Retinal pigment epithelial cell (primary cell): ENCODE results near the gene D2HGDH.
A peak's percentile ranks its signal among the peaks of the same experiment; 100 is the strongest.
"Not testable (repeated sequence)": the region's sequence is repeated elsewhere in the genome, so short reads cannot be mapped to it uniquely, and the experiment has no call there.

Source experiments
- DNase-seq: peaks from one replicate; pipeline ENCODE4 v3.0.0-alpha.2; 2010; ENCODE audit warnings: low read depth
- H3K4me3 ChIP-seq: 2 replicates; pipeline ENCODE4 v1.5.1; 2011; ENCODE audit warnings: mild to moderate bottlenecking, low read length, control low read depth, moderate library complexity
- CTCF ChIP-seq: conservative IDR thresholded peaks from 2 replicates; pipeline ENCODE4 v1.5.1; 2011; ENCODE audit warnings: low read depth, low read length, control low read depth, inconsistent platforms

D2HGDH gene

GRCh38 chr2:241798631-241799521, 64.4 kb downstream of the D2HGDH start:
- TF ChIP-seq CTCF, result no peak
- no peak for DNase-seq
- H3K4me3 ChIP-seq, result no peak overlapping the region

- no peak for TF ChIP-seq CTCF
- no peak for DNase-seq
- no peak overlapping the region for H3K4me3 ChIP-seq
These were observed 65.2 kb downstream of the D2HGDH start for GRCh38 chr2:241799522-241800197.

GRCh38 chr2:241800198-241800903, 65.9 kb downstream of the D2HGDH start:
- H3K4me3 ChIP-seq, DNase-seq: not testable (repeated sequence)

GRCh38 chr2:241801611-241802420, 67.4 kb downstream of the D2HGDH start:
- H3K4me3 ChIP-seq, result no peak overlapping the region
- TF ChIP-seq CTCF, result no peak
- no peak for DNase-seq

- H3K4me3 ChIP-seq, result no peak overlapping the region
- no peak for DNase-seq
- TF ChIP-seq CTCF, result no peak
These were observed 68.2 kb downstream of the D2HGDH start for GRCh38 chr2:241802421-241803318.

GRCh38 chr2:241803387-241804325, 69.2 kb downstream of the D2HGDH start:
- DNase-seq, result peak; percentile 14
- H3K4me3 ChIP-seq, result peak overlapping the region; percentile 43
- TF ChIP-seq CTCF, result no peak
